Neural progenitor cell (in vitro differentiated cells): ENCODE data around the gene DLGAP4. TPM values are rescaled to one million over a fixed set of nuclear protein-coding genes. Genes with fewer than 3 reads are reported as not detected.

Source experiments
- DNase-seq: peaks from one replicate; pipeline ENCODE4 v3.0.0-alpha.2; 2016; ENCODE audit warnings: low spot score
- H2AFZ ChIP-seq: fragments of 200-600 bp; sonication (generic); replicated peaks from 2 replicates; pipeline ENCODE4 v1.6.1; 2016; ENCODE audit warnings: antibody characterized with exemption
- H3F3A ChIP-seq: fragments of 200-600 bp; sonication (generic); 2 replicates; pipeline ENCODE4 v1.6.1; 2016; ENCODE audit warnings: antibody characterized with exemption, low read depth
- H3K27ac ChIP-seq: fragments of 200-600 bp; sonication (generic); 2 replicates; pipeline ENCODE4 v1.5.1; 2016; ENCODE audit warnings: mild to moderate bottlenecking
- H3K27me3 ChIP-seq: fragments of 200-600 bp; sonication (generic); 2 replicates; pipeline ENCODE4 v1.6.1; 2016; ENCODE audit warnings: mild to moderate bottlenecking, moderate library complexity
- H3K36me3 ChIP-seq: fragments of 200-600 bp; sonication (generic); 2 replicates; pipeline ENCODE4 v1.5.1; 2016
- H3K4me1 ChIP-seq: fragments of 200-600 bp; sonication (generic); 2 replicates; pipeline ENCODE4 v1.6.1; 2016; ENCODE audit warnings: mixed run types
- H3K4me2 ChIP-seq: fragments of 200-600 bp; sonication (generic); 2 replicates; pipeline ENCODE4 v1.6.1; 2016
- H3K4me3 ChIP-seq: fragments of 200-600 bp; sonication (generic); 2 replicates; pipeline ENCODE4 v1.5.1; 2016
- H3K79me2 ChIP-seq: fragments of 200-600 bp; sonication (generic); 2 replicates; pipeline ENCODE4 v1.6.1; 2016; ENCODE audit warnings: low read depth
- H3K9ac ChIP-seq: fragments of 200-600 bp; sonication (generic); 2 replicates; pipeline ENCODE4 v1.6.1; 2016
- H3K9me3 ChIP-seq: fragments of 200-600 bp; sonication (generic); 2 replicates; pipeline ENCODE4 v1.5.1; 2016; ENCODE audit warnings: low read depth
- H4K20me1 ChIP-seq: fragments of 200-600 bp; sonication (generic); 2 replicates; pipeline ENCODE4 v1.6.1; 2016; ENCODE audit warnings: low read depth
- H3K27ac Mint-ChIP-seq: 3 replicates; pipeline ENCODE4 v1.8.0; 2021; ENCODE audit warnings: mixed read lengths
- H3K27me3 Mint-ChIP-seq: 2 replicates; pipeline ENCODE4 v1.8.0; 2022; ENCODE audit warnings: low read depth, mild to moderate bottlenecking, inconsistent platforms, moderate library complexity, mixed read lengths; ENCODE audit not compliant: insufficient read depth
- H3K36me3 Mint-ChIP-seq: 3 replicates; pipeline ENCODE4 v1.8.0; 2021; ENCODE audit warnings: mixed read lengths
- H3K4me1 Mint-ChIP-seq: 3 replicates; pipeline ENCODE4 v1.8.0; 2021; ENCODE audit warnings: mixed read lengths
- H3K4me3 Mint-ChIP-seq: 3 replicates; pipeline ENCODE4 v1.8.0; 2021; ENCODE audit warnings: mild to moderate bottlenecking, moderate library complexity, mixed read lengths
- H3K9me3 Mint-ChIP-seq: 3 replicates; pipeline ENCODE4 v1.8.0; 2020; ENCODE audit warnings: mixed read lengths
- CTCF ChIP-seq: fragments of 200-600 bp; sonication (generic); IDR thresholded peaks from 2 replicates; pipeline ENCODE4 v1.5.1; 2017; ENCODE audit warnings: antibody characterized with exemption, mild to moderate bottlenecking
- EZH2 ChIP-seq: fragments of 200-600 bp; sonication (generic); IDR thresholded peaks from 2 replicates; pipeline ENCODE4 v1.6.1; 2017; ENCODE audit warnings: antibody characterized with exemption, mild to moderate bottlenecking, moderate library complexity
- EZH2phosphoT487 ChIP-seq: fragments of 200-600 bp; sonication (generic); IDR thresholded peaks from 2 replicates; pipeline ENCODE4 v1.6.1; 2017; ENCODE audit warnings: antibody characterized with exemption
- total RNA-seq: library from RNA; depleted of rRNA; stranded (reverse); fragments of >200 nt; gene quantifications from 2 replicates; pipeline ENCODE4 v1.2.3, GENCODE V29; 2015; ENCODE audit warnings: low replicate concordance

DLGAP4 gene
- total RNA-seq, 1 donor from 2014 or later, result 21.7 TPM

- Histone ChIP-seq H3K36me3 (no peaks in the 10 kb centered on the region), H3K9me3 (no peaks in the 10 kb centered on the region), H3K4me1 (peaks cover 12% of the 10 kb centered on the region), H3K79me2 (no peaks in the 10 kb centered on the region), H3K27ac (no peak overlapping the region), H3K4me3 (no peak overlapping the region), H3F3A (no peaks in the 10 kb centered on the region), H3K4me2 (no peak overlapping the region), H4K20me1 (no peaks in the 10 kb centered on the region), H2AFZ (no peak overlapping the region), H3K9ac (no peak overlapping the region), H3K27me3 (no peaks in the 10 kb centered on the region)
- DNase-seq, result no peak
- TF ChIP-seq EZH2 (no peak), EZH2phosphoT487 (no peak), CTCF (no peak)
- H3K36me3 Mint-ChIP-seq, result no peaks in the 10 kb centered on the region
- no peaks in the 10 kb centered on the region for H3K27me3 Mint-ChIP-seq
- no peak overlapping the region for H3K27ac Mint-ChIP-seq
- H3K9me3 Mint-ChIP-seq, result no peaks in the 10 kb centered on the region
- no peak overlapping the region for H3K4me3 Mint-ChIP-seq
- peaks cover 20% of the 10 kb centered on the region for H3K4me1 Mint-ChIP-seq
These were observed 40.0 kb upstream of the DLGAP4 start for GRCh38 chr20:36266189-36266588.

GRCh38 chr20:36267605-36268381 lies 38.3 kb upstream of the DLGAP4 start:
- Histone ChIP-seq H4K20me1 (no peaks in the 10 kb centered on the region), H3K9me3 (no peaks in the 10 kb centered on the region), H3K79me2 (no peaks in the 10 kb centered on the region), H3K9ac (no peak overlapping the region), H3K27ac (no peak overlapping the region), H3K4me3 (no peak overlapping the region), H3F3A (no peaks in the 10 kb centered on the region), H3K4me2 (no peak overlapping the region), H3K36me3 (no peaks in the 10 kb centered on the region), H3K4me1 (peaks cover 12% of the 10 kb centered on the region), H2AFZ (no peak overlapping the region), H3K27me3 (no peaks in the 10 kb centered on the region)
- DNase-seq, result no peak
- H3K27ac Mint-ChIP-seq, result peak overlapping the region; percentile 86
- H3K27me3 Mint-ChIP-seq, result no peaks in the 10 kb centered on the region
- no peak overlapping the region for H3K4me3 Mint-ChIP-seq
- no peaks in the 10 kb centered on the region for H3K36me3 Mint-ChIP-seq
- H3K4me1 Mint-ChIP-seq, result peaks cover 22% of the 10 kb centered on the region
- no peaks in the 10 kb centered on the region for H3K9me3 Mint-ChIP-seq
- no peak for TF ChIP-seq CTCF
- no peak for TF ChIP-seq EZH2
- no peak for TF ChIP-seq EZH2phosphoT487

GRCh38 chr20:36268440-36269342 lies 37.4 kb upstream of the DLGAP4 start:
- peak overlapping the region; percentile 63 for H3K27ac Mint-ChIP-seq
- no peaks in the 10 kb centered on the region for H4K20me1 ChIP-seq
- H3K36me3 Mint-ChIP-seq, result no peaks in the 10 kb centered on the region
- H3K4me2 ChIP-seq, result no peak overlapping the region
- H3K4me3 ChIP-seq, result no peak overlapping the region
- no peaks in the 10 kb centered on the region for H3K27me3 ChIP-seq
- no peaks in the 10 kb centered on the region for H3F3A ChIP-seq
- no peaks in the 10 kb centered on the region for H3K79me2 ChIP-seq
- H3K27me3 Mint-ChIP-seq, result no peaks in the 10 kb centered on the region
- H3K4me1 ChIP-seq, result peaks cover 12% of the 10 kb centered on the region
- TF ChIP-seq EZH2, result no peak
- no peak for TF ChIP-seq CTCF
- no peak for TF ChIP-seq EZH2phosphoT487
- no peaks in the 10 kb centered on the region for H3K9me3 Mint-ChIP-seq
- no peaks in the 10 kb centered on the region for H3K9me3 ChIP-seq
- H2AFZ ChIP-seq, result no peak overlapping the region
- no peak overlapping the region for H3K9ac ChIP-seq
- peaks cover 26% of the 10 kb centered on the region for H3K4me1 Mint-ChIP-seq
- peak; percentile 65 for DNase-seq
- H3K36me3 ChIP-seq, result no peaks in the 10 kb centered on the region
- peak overlapping the region; percentile 22 for H3K4me3 Mint-ChIP-seq
- H3K27ac ChIP-seq, result no peak overlapping the region
